Activated CD4-positive, alpha-beta T cell treated with anti-CD3 and anti-CD28 coated beads, Interleukin-2, amount 10 ng/mL, durations not matched to agents 24 days and 14 days (primary cell): ENCODE data around the gene ARHGAP35. TPM values are rescaled to one million over a fixed set of nuclear protein-coding genes. Genes with fewer than 3 reads are reported as not detected.
"Not testable (repeated sequence)": the region's sequence is repeated elsewhere in the genome, so short reads cannot be mapped to it uniquely, and the experiment has no call there.

ENCODE experiments used
- DNase-seq: peaks from one replicate; pipeline ENCODE4 v3.0.0; 2022
- H3K27ac Mint-ChIP-seq: one replicate; pipeline ENCODE4 v1.8.0; 2022; ENCODE audit warnings: mild to moderate bottlenecking, mixed read lengths
- H3K27me3 Mint-ChIP-seq: one replicate; pipeline ENCODE4 v1.8.0; 2022; ENCODE audit warnings: mixed read lengths
- H3K36me3 Mint-ChIP-seq: one replicate; pipeline ENCODE4 v1.8.0; 2022; ENCODE audit warnings: low read depth, mild to moderate bottlenecking, mixed read lengths
- H3K4me1 Mint-ChIP-seq: one replicate; pipeline ENCODE4 v1.8.0; 2021; ENCODE audit warnings: mixed read lengths
- H3K4me3 Mint-ChIP-seq: one replicate; pipeline ENCODE4 v1.8.0; 2022; ENCODE audit warnings: mild to moderate bottlenecking, moderate library complexity, mixed read lengths
- H3K9me3 Mint-ChIP-seq: one replicate; pipeline ENCODE4 v1.8.0; 2021; ENCODE audit warnings: mixed read lengths
- intact Hi-C: fragments of 100-400 bp; cut with micrococcal nuclease; formaldehyde crosslinking; loops from one replicate; pipeline ENCODE4 v1.15.1; 2023
- total RNA-seq: library from RNA; stranded (reverse); gene quantifications from 2 replicates; pipeline ENCODE4 v1.2.3, GENCODE V29; 2022

ARHGAP35 gene
- total RNA-seq, 1 donor from 2014 or later, result 21.9 TPM

DNA sequence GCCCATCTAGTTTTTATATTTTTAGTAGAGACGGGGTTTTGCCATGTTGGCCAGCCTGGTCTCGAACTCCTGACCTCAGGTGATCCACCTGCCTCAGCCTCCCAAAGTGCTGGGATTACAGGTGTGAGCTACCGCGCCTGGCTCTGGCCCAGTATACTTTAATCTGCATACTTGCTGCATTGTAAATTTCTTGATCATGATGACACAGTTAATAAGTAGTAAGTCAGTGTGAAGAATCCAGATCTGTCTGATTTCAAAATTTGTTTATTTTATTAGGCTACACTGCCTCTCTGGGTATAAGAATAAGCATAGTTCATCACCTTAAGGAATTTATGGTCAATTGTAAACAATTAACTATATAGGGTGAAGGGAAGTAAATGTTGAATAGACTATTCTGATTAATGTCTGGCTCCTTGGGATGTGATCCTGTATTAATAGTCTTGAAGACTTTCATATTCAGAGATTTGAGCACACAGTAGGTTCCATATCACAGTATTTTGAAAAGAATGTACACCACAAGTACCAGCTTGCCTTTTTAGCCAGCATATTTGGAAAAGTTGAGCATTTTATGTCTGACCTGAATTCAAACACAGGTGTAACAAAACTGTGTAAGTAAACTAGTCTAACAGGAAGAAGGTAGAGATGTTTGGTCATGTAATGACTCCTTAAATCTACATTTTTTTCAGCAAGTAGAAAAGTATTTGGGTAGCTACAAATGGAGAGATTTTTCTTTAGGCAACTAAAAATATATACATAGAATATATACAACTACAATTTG, 7.4 kb downstream of the ARHGAP35 start:
- Mint-ChIP-seq H3K9me3 (no peaks in the 10 kb centered on the region), H3K27me3 (no peaks in the 10 kb centered on the region), H3K36me3 (peaks cover 6% of the 10 kb centered on the region), H3K4me1 (peaks cover 18% of the 10 kb centered on the region), H3K4me3 (no peak overlapping the region), H3K27ac (no peak overlapping the region)
- intact Hi-C loops, result loop anchor here (10.0 kb wide), 1 partner anchor 47 kb away; no protein-coding TSS in a partner anchor
- DNase-seq, result no peak

DNA sequence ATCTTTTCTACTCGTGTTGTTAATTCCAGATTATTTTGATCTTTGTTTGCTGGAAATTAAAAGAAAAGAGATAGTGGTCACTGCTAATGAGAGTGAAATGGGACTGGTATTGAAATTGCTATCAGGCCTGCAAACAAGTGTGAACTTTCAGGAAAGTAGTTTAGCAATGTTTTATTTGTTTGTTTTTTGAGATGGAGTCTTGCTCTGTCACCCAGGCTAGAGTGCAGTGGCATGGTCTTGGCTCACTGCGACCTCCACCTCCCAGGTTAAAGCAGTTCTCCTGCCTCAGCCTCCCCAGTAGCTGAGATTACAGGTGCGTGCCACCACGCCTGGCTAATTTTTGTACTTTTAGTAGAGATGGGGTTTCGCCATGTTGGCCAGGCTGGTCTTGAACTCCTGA, 10.4 kb downstream of the ARHGAP35 start:
- DNase-seq, intact Hi-C loops, H3K27me3 Mint-ChIP-seq, H3K9me3 Mint-ChIP-seq, H3K4me3 Mint-ChIP-seq, H3K36me3 Mint-ChIP-seq, H3K27ac Mint-ChIP-seq: not testable (repeated sequence)
- H3K4me1 Mint-ChIP-seq, result peaks cover 15% of the 10 kb centered on the region

DNA sequence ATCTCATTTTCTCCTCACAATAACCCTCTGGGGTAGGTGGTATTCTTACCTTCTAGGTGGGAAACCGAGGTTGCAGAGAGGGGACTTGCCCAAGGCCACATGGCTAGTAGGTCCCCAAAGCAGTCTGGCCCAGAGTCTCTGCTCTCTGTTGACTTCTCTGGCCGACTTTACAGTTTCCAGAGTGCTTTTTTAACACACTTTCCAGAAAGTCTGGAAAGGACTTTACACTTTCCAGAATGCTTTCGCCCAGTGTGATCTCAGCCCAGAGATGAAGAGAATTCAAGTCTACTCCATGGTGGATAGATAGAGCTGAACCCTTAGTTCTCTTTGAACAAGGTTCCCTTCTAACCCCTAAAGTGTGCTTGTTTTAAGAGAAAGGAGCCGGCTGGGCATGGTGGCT, 12.2 kb downstream of the ARHGAP35 start:
- intact Hi-C loops, result no loop called here
- no peaks in the 10 kb centered on the region for H3K9me3 Mint-ChIP-seq
- peaks cover 7% of the 10 kb centered on the region for H3K4me1 Mint-ChIP-seq
- H3K36me3 Mint-ChIP-seq, result peaks cover 4% of the 10 kb centered on the region
- no peaks in the 10 kb centered on the region for H3K27me3 Mint-ChIP-seq
- H3K27ac Mint-ChIP-seq, result no peak overlapping the region
- no peak for DNase-seq
- H3K4me3 Mint-ChIP-seq, result no peak overlapping the region

DNA sequence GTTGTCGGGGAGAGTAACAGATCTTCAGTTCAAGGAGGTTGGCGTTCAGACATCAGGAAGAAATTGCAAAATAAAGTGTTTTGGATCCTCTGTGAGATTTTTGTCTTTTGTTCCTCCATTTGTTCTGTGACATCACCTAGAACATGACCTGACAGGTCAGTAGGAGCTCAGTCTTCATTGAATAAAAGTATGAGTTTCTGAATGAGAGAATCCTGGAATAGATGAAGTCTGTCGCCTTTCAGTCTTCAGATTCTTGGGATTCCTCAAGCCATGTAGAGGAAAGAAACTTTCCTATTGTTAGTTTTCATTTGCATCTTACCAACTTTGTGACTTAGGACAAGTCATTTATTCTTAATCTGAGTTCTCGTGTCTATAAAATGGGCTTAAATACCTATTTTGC, 14.4 kb downstream of the ARHGAP35 start:
- peaks cover 4% of the 10 kb centered on the region for H3K36me3 Mint-ChIP-seq
- peaks cover 6% of the 10 kb centered on the region for H3K4me1 Mint-ChIP-seq
- no peaks in the 10 kb centered on the region for H3K27me3 Mint-ChIP-seq
- intact Hi-C loops, result no loop called here
- no peaks in the 10 kb centered on the region for H3K9me3 Mint-ChIP-seq
- H3K4me3 Mint-ChIP-seq, result no peak overlapping the region
- H3K27ac Mint-ChIP-seq, result no peak overlapping the region
- DNase-seq, result no peak

DNA sequence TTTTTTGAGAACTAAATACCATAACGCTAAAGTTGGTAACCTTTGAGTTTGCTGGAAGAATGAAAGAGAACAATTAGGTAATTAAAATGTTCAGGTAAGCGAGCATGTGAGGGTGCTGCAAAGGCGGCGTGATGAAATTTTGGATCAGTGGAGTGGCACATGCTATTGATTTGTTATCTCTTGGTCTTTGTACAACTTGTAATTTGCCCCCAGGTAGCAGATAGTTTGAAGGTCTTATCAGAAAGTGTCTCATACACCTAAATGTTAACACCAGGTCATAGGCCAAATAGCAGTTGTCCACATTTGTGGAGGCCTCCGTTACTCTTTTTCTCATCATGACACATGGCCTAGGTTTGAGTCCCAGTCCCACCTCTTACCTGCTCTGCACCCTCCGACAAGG, 14.9 kb downstream of the ARHGAP35 start:
- no peaks in the 10 kb centered on the region for H3K9me3 Mint-ChIP-seq
- peaks cover 5% of the 10 kb centered on the region for H3K36me3 Mint-ChIP-seq
- H3K27me3 Mint-ChIP-seq, result no peaks in the 10 kb centered on the region
- H3K4me1 Mint-ChIP-seq, result peaks cover 6% of the 10 kb centered on the region
- H3K27ac Mint-ChIP-seq, result no peak overlapping the region
- no peak for DNase-seq
- H3K4me3 Mint-ChIP-seq, result no peak overlapping the region
- intact Hi-C loops, result no loop called here

DNA sequence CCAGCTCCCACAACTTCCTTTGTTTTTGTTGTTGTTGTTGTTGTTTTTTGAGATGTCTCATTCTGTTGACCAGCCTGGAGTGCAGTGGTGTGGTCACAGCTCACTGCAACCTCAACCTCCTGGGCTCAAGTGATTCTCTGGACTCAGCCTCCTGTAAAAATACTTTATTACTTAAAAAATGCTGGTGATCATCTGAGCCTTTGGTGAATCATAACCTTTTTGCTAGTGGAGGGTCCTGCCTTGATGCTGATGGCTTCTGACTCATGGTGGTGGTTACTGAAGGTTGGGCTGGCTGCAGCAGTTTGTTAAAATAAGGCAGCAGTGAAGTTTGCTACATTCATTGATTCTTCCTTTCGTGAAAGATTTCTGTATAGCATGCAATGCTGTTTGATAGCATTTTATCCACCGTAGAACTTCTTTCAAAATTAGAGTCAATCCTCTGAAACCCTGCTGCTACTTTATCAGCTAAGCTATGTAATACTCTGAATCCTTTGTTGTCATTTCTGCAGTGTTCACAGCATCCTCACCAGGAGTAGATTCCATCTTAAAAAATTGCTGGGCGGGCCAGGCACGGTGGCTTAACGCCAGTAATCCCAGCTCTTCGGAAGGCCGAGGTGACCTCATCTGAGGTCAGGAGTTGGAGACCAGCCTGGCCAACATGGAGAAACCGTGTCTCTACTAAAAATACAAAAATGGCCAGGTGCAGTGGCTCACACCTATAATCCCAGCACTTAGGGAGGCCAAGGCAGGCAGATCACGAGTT, 18.0 kb downstream of the ARHGAP35 start:
- intact Hi-C loops, result no loop called here
- Mint-ChIP-seq H3K27ac (no peak overlapping the region), H3K4me3 (no peak overlapping the region), H3K27me3 (no peaks in the 10 kb centered on the region), H3K4me1 (peaks cover 6% of the 10 kb centered on the region), H3K9me3 (no peaks in the 10 kb centered on the region), H3K36me3 (peaks cover 4% of the 10 kb centered on the region)
- no peak for DNase-seq

DNA sequence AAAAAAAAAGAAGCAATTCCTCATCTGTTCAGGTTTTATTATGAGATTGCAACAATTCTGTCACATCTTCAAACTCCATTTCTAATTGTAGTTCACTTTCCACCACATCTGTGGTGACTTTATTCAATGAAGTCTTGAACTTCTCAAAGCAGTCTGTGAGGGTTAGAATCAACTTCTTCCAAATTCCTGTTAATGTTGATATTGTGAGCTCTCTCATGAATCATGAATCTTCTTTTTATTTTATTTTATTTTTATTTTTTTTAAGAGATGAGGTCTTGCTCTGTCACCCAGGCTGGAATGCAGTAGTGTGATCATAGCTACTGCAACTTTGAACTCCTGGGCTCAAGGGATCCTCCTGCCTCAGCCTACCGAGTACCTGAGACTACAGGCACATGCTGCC, 19.6 kb downstream of the ARHGAP35 start:
- no peak overlapping the region for H3K27ac Mint-ChIP-seq
- H3K4me1 Mint-ChIP-seq, result peaks cover 4% of the 10 kb centered on the region
- no peaks in the 10 kb centered on the region for H3K9me3 Mint-ChIP-seq
- DNase-seq, result no peak
- peaks cover 1% of the 10 kb centered on the region for H3K36me3 Mint-ChIP-seq
- H3K4me3 Mint-ChIP-seq, result no peak overlapping the region
- intact Hi-C loops, result no loop called here
- no peaks in the 10 kb centered on the region for H3K27me3 Mint-ChIP-seq

DNA sequence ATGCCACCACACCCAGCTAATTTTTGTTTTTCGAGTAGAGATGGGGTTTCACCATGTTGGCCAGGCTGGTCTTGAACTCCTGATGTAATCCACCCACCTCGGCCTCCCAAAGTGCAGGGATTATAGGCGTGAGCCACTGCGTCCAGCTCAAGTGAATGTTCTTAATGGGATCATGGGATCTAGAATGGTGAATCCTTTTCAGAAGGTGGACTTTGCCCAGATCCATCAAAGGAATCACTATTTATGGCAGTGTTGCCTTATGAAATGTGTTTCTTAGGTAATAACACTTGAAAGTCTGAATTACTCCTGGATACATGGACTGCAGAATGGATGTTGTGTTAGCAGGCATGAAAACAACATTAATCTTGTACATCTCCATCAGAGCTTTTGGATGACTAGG, 20.3 kb downstream of the ARHGAP35 start:
- DNase-seq, result no peak
- peaks cover 4% of the 10 kb centered on the region for H3K4me1 Mint-ChIP-seq
- no peaks in the 10 kb centered on the region for H3K9me3 Mint-ChIP-seq
- H3K27me3 Mint-ChIP-seq, result no peaks in the 10 kb centered on the region
- intact Hi-C loops, result no loop called here
- H3K4me3 Mint-ChIP-seq, result no peak overlapping the region
- H3K36me3 Mint-ChIP-seq, result peaks cover 1% of the 10 kb centered on the region
- no peak overlapping the region for H3K27ac Mint-ChIP-seq

DNA sequence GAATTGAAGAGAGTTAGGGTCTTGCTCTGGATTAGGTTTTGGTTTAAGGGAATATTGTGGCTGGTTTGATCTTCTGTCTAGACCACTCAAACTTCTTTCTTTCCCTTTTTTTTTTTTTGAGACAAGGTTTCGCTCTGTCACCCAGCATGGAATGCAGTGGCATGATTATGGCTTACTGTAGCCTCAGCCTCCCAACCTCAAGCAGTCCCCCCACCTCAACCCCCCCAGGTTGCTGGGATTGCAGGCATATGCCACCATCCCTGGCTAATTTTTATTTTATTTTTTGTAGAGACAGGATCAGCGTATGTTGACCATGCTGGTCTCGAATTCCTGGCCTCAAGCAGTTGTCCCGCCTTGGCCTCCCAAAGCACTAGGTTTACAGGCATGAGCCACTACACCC, 21.2 kb downstream of the ARHGAP35 start:
- H3K4me3 Mint-ChIP-seq, result no peak overlapping the region
- H3K36me3 Mint-ChIP-seq, result peaks cover 1% of the 10 kb centered on the region
- H3K4me1 Mint-ChIP-seq, result peaks cover 9% of the 10 kb centered on the region
- H3K27me3 Mint-ChIP-seq, result no peaks in the 10 kb centered on the region
- no peak overlapping the region for H3K27ac Mint-ChIP-seq
- intact Hi-C loops, result no loop called here
- no peak for DNase-seq
- no peaks in the 10 kb centered on the region for H3K9me3 Mint-ChIP-seq

DNA sequence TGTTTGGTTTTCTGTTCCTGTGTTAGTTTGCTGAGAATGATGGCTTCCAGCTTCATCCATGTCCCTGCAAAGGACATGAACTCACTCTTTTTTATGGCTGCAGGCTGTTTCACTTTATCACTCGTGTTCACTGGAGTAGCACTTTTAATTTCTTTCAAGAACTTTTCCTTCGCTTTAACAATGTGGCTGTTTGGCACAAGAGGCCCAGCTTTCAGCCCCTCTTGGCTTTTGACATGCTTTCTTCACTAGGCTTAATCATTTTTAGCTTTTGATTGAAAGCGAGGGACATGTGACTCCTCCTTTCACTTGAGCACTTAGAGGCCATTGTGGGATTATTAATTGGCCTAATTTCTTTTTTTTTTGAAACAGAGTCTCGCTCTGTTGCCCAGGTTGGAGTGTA, 22.0 kb downstream of the ARHGAP35 start:
- intact Hi-C loops, H3K4me3 Mint-ChIP-seq, DNase-seq, H3K36me3 Mint-ChIP-seq, H3K9me3 Mint-ChIP-seq, H3K27me3 Mint-ChIP-seq, H3K27ac Mint-ChIP-seq: not testable (repeated sequence)
- H3K4me1 Mint-ChIP-seq, result peaks cover 12% of the 10 kb centered on the region

DNA sequence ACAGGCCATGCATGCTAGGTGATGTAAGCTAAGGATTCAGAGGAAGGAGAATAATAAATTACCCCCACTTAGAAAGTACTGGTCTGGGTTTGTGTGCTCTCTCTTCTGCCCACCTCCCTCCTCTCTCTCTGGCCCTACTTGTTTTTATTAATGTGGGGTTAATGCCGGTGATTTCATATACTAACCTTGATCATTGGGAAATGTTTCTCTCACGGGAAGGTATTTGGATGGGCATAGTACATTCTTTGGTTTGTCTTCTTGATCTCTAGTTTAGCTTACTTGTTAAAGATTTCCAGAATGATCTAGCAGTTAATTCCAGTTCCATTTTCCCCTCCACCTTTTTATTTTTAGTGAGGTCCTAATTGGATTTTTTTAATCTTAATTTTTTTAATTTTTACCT, 24.6 kb downstream of the ARHGAP35 start:
- peaks cover 12% of the 10 kb centered on the region for H3K4me1 Mint-ChIP-seq
- no peaks in the 10 kb centered on the region for H3K9me3 Mint-ChIP-seq
- no peak overlapping the region for H3K4me3 Mint-ChIP-seq
- no peaks in the 10 kb centered on the region for H3K36me3 Mint-ChIP-seq
- no peaks in the 10 kb centered on the region for H3K27me3 Mint-ChIP-seq
- DNase-seq, result no peak
- intact Hi-C loops, result no loop called here
- no peak overlapping the region for H3K27ac Mint-ChIP-seq

DNA sequence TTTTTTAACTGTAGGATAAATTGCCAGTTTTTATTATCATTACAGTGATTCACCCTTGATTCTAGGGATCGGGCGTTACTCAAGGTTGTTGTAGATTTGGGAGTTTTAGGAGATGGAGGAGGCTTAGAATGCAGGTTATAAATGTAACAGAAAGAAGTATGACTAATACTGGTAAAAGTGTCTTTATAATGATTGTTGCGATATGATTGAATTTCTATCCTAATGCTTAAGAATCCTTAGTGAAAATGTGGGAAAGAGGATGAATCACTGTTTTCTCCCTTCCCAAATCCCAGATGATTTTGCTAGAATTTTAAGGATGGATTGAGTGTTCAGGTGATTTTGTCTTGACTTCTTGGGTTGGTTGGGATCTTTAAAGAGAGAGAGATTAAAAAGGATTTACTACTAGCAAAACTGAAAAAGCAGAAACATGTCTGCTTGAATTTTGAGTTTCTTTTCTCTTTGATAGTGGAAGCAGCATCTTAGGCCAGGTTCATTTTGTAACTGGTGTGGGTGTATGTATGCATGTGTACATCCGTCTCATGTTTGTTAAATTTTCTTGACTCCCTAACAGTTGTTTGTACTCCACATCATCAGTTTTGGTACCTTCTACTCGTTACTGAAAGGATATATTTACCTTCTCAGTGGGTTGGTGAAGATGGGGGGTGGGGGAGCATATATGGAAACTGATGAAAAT, 25.9 kb downstream of the ARHGAP35 start:
- Mint-ChIP-seq H3K36me3 (peaks cover 1% of the 10 kb centered on the region), H3K27ac (peak overlapping the region; percentile 28), H3K4me3 (no peak overlapping the region), H3K27me3 (no peaks in the 10 kb centered on the region), H3K9me3 (no peaks in the 10 kb centered on the region), H3K4me1 (peaks cover 14% of the 10 kb centered on the region)
- intact Hi-C loops, result no loop called here
- no peak for DNase-seq

DNA sequence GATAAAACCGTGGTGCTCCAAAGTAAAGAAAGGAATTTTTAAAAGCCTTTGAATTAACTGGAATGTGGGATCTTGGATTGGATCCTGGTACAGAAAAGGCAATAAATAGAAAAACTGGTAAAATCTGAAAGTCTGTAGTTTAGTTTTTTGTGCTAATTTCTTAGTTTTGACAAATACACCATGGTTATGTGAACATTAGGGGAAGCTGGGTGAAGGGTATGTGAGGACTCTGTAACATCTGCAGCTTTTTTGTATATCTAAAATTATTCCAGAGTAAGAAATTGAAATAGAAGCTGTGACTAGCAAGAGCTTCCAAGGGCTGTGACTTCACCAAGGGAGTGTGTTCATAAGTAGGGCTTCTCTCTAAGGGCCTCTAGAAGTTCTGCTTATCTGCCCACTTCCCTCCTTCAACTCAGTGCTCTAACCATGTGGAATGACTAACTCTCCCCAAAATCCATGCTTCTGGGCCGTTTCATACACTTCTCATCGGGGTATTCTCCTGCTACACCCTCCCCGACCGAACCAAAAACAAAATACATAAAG, 26.5 kb downstream of the ARHGAP35 start:
- DNase-seq, result no peak
- no peaks in the 10 kb centered on the region for H3K9me3 Mint-ChIP-seq
- no peaks in the 10 kb centered on the region for H3K27me3 Mint-ChIP-seq
- intact Hi-C loops, result no loop called here
- H3K27ac Mint-ChIP-seq, result no peak overlapping the region
- peaks cover 14% of the 10 kb centered on the region for H3K4me1 Mint-ChIP-seq
- H3K36me3 Mint-ChIP-seq, result peaks cover 1% of the 10 kb centered on the region
- no peak overlapping the region for H3K4me3 Mint-ChIP-seq
